ENCODE data around the gene USHBP1. TPM values are rescaled to one million over a fixed set of nuclear protein-coding genes. Genes with fewer than 3 reads are reported as not detected.

Gene USHBP1
- total and polyA plus RNA-seq, 2 donors (not counting 1 experiment from before 2014, with no cell fraction given): 0.39 TPM; not detected in 1

DNA sequence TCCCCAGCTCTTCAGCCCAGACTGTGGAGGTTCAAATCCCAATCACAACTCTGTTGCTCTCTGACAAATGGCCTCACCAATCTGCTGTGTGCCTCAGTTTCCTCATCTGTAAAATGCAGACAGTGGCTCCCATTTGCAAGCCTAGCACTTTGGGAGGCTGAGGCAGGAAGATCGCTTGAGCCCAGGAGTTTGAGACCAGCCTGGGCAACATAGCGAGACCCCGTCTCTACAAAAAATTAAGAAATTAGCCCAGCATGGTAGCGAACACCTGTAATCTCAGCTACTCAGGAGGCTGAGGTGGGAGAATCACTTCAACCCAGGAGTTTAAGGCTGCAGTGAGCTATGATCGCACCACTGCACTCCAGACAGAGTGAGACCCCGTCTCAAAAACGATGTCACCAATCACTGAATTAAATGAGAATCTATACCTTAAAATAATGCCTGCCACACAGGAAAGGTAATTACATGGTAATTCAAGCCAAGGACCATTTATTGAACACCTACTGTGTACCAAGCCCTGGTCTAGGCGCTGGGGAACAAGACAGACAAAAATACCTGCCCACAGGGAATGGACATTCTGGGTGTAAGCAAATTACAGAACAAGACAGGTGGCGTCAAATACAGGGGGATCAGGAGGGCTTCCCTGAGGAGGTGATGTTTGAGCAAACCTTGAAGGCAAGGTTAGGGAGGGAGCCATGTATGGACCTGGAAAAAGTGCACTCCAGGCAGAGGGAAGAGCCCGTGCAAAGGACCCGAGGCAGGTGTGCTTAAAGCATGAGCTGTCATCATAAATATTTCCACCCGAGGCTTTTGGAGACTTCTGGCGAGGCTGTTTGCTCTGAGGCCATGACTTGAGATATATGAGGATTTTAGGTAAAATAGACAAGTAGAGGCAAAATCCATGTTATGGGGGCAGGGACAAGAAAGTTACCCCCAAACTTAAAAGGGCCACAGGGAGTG is 26.5 kb downstream of the USHBP1 start:
- H4K20me1 ChIP-seq (ENCODE audit: control insufficient read depth, insufficient read depth, low read length, poor library complexity, severe bottlenecking): no peaks in the 10 kb centered on the region
- H3K4me1 ChIP-seq (ENCODE audit: control insufficient read depth in 2 of 2, insufficient read depth in 2 of 2, low read length in 2 of 2): peaks cover 8 to 19% of the 10 kb centered on the region in 2 donors
- no peak overlapping the region for H3K4me2 ChIP-seq (replicated peaks; ENCODE audit: low read depth, low read length, poor library complexity, severe bottlenecking)
- ChIA-PET POLR2A (interaction anchor here (0.5 to 1.1 kb wide), 3 partner anchors 12 to 283 kb away, joined by 3 read pairs; partner anchors contain the start of gene OCEL1), CTCF (interaction anchor here (0.8 to 1.5 kb wide), 3 partner anchors 22 to 54 kb away, joined by 3 to 5 read pairs (median 5); no protein-coding TSS in a partner anchor)
- H3K9me3 ChIP-seq (ENCODE audit: control extremely low read depth in 1 of 3, control insufficient read depth in 2 of 3, insufficient read depth in 1 of 3, low read length in 2 of 3): peaks cover 0 to 5% (median 0%) of the 10 kb centered on the region in 3 donors
- H3K27me3 Mint-ChIP-seq: no peaks in the 10 kb centered on the region
- ATAC-seq (ENCODE audit: low read depth) (no peak), DNase-seq (no peak)
- H3K4me3 ChIP-seq (ENCODE audit: control extremely low read depth in 1 of 5, extremely low read depth in 1 of 5, insufficient read depth in 1 of 5, low read depth in 2 of 5, low read length in 4 of 5): no peak overlapping the region
- WGBS (ENCODE audit: insufficient coverage): 100% methylated on average over 7 of the region's 13 CpGs
- H3K4me3 Mint-ChIP-seq: peak overlapping the region; percentile 37
- H3K79me2 ChIP-seq (ENCODE audit: control insufficient read depth, insufficient read depth, low read length): peaks cover 7% of the 10 kb centered on the region
- H3K9ac ChIP-seq (ENCODE audit: low read length): no peak overlapping the region
- no peaks in the 10 kb centered on the region for H3K27me3 ChIP-seq (replicated peaks in 1 of 4; ENCODE audit: control extremely low read depth in 1 of 4, control insufficient read depth in 3 of 4, insufficient read depth in 4 of 4, low read length in 3 of 4)
- no peak overlapping the region for H2AFZ ChIP-seq (ENCODE audit: insufficient read depth, low read depth, low read length, poor library complexity, severe bottlenecking)
- intact Hi-C loops (cut with micrococcal nuclease): no loop called here
- H3K27ac Mint-ChIP-seq: no peak overlapping the region
- H3K9me3 Mint-ChIP-seq (ENCODE audit: insufficient read depth): no peaks in the 10 kb centered on the region
- H3K4me1 Mint-ChIP-seq: peaks cover 15% of the 10 kb centered on the region
- TF ChIP-seq EZH2 (IDR thresholded peaks at IDR 0.05; ENCODE audit: borderline replicate concordance, insufficient read depth, low read depth, low read length, poor library complexity, severe bottlenecking): no peak
- TF ChIP-seq, protein P1, sequence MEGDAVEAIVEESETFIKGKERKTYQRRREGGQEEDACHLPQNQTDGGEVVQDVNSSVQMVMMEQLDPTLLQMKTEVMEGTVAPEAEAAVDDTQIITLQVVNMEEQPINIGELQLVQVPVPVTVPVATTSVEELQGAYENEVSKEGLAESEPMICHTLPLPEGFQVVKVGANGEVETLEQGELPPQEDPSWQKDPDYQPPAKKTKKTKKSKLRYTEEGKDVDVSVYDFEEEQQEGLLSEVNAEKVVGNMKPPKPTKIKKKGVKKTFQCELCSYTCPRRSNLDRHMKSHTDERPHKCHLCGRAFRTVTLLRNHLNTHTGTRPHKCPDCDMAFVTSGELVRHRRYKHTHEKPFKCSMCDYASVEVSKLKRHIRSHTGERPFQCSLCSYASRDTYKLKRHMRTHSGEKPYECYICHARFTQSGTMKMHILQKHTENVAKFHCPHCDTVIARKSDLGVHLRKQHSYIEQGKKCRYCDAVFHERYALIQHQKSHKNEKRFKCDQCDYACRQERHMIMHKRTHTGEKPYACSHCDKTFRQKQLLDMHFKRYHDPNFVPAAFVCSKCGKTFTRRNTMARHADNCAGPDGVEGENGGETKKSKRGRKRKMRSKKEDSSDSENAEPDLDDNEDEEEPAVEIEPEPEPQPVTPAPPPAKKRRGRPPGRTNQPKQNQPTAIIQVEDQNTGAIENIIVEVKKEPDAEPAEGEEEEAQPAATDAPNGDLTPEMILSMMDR (IDR thresholded peaks at IDR 0.05): no peak
- no peaks in the 10 kb centered on the region for H3K36me3 ChIP-seq (replicated peaks in 1 of 2; ENCODE audit: control extremely low read depth in 1 of 2, control insufficient read depth in 1 of 2, extremely low read depth in 1 of 2, insufficient read depth in 2 of 2, low read length in 1 of 2)
- no peak overlapping the region for H3K27ac ChIP-seq (ENCODE audit: low read length in 2 of 2)

All from B cell (primary cell).